ENCODE results near the gene CNTLN.

Gene CNTLN

GRCh38 chr9:17330097-17330496, 195.3 kb downstream of the CNTLN start:
- Histone ChIP-seq H3K27me3 (ENCODE audit: insufficient read depth, low read length) (no peaks in the 10 kb centered on the region), H3K18ac (ENCODE audit: low read length) (no peak overlapping the region), H4K12ac (ENCODE audit: low read depth, low read length) (no peak overlapping the region), H3K79me2 (ENCODE audit: control insufficient read depth, insufficient read depth, low read length, poor library complexity) (no peaks in the 10 kb centered on the region), H2BK120ac (ENCODE audit: insufficient read depth, low read length, poor library complexity) (no peak overlapping the region), H2BK12ac (ENCODE audit: low read length) (no peak overlapping the region), H3K23ac (ENCODE audit: low read length) (no peak overlapping the region), H4K8ac (ENCODE audit: low read depth, low read length) (no peak overlapping the region), H2AK5ac (ENCODE audit: low read length) (no peak overlapping the region), H3K4me2 (ENCODE audit: low read length) (no peak overlapping the region), H3K36me3 (ENCODE audit: control insufficient read depth in 1 of 2, insufficient read depth in 2 of 2, low read length in 2 of 2) (no peaks in the 10 kb centered on the region), H3K27ac (ENCODE audit: low read depth, low read length) (no peak overlapping the region), H2BK5ac (ENCODE audit: low read depth, low read length, poor library complexity) (no peak overlapping the region), H3K79me1 (ENCODE audit: low read length) (no peaks in the 10 kb centered on the region), H2AFZ (ENCODE audit: insufficient read depth, low read length, poor library complexity) (no peak overlapping the region), H3K9me3 (ENCODE audit: insufficient read depth, low read depth, low read length) (no peaks in the 10 kb centered on the region), H3K14ac (ENCODE audit: low read length) (no peak overlapping the region), H3K4ac (ENCODE audit: low read depth, low read length) (no peak overlapping the region), H3K4me3 (ENCODE audit: low read depth, low read length) (no peak overlapping the region), H3K4me1 (ENCODE audit: control insufficient read depth in 1 of 2, insufficient read depth in 2 of 2, low read length in 2 of 2) (no peaks in the 10 kb centered on the region), H3K9ac (ENCODE audit: low read length) (no peak overlapping the region), H4K91ac (ENCODE audit: low read depth, low read length) (no peak overlapping the region)
- no peak for DNase-seq

DNA sequence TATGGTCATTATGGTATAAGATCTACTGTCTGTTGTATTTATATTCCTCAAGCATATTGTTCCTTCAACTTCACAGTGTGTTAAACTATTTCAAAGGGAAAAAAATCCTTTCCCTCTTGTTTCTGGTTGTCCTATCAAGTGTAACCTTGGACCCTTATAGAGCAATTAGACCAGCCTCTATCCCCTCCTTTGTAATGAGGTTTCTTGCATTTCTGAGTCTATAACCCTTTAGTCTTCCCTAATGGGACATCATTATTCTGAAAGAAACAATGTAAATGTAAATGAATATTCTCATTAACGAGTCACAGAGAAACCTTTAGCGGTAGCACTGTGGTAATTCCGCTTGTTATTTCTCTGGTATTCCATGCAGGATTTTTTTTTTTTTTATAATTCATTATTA, 197.3 kb downstream of the CNTLN start:
- H3K79me1 ChIP-seq (ENCODE audit: low read length): no peaks in the 10 kb centered on the region
- no peak overlapping the region for H3K27ac ChIP-seq (ENCODE audit: low read depth, low read length)
- H2AK5ac ChIP-seq (ENCODE audit: low read length): no peak overlapping the region
- no peak overlapping the region for H3K4ac ChIP-seq (ENCODE audit: low read depth, low read length)
- no peaks in the 10 kb centered on the region for H3K4me1 ChIP-seq (ENCODE audit: control insufficient read depth in 1 of 2, insufficient read depth in 2 of 2, low read length in 2 of 2)
- no peak overlapping the region for H4K8ac ChIP-seq (ENCODE audit: low read depth, low read length)
- no CpG with 5 or more reads among the region's 3 CpGs for WGBS (ENCODE audit: extremely low coverage, insufficient coverage, insufficient read length)
- H3K14ac ChIP-seq (ENCODE audit: low read length): no peak overlapping the region
- no peaks in the 10 kb centered on the region for H3K79me2 ChIP-seq (ENCODE audit: control insufficient read depth, insufficient read depth, low read length, poor library complexity)
- H3K23ac ChIP-seq (ENCODE audit: low read length): no peak overlapping the region
- no peak overlapping the region for H2BK12ac ChIP-seq (ENCODE audit: low read length)
- H3K36me3 ChIP-seq (ENCODE audit: control insufficient read depth in 1 of 2, insufficient read depth in 2 of 2, low read length in 2 of 2): no peaks in the 10 kb centered on the region
- H3K18ac ChIP-seq (ENCODE audit: low read length): no peak overlapping the region
- no peak overlapping the region for H4K91ac ChIP-seq (ENCODE audit: low read depth, low read length)
- no peak overlapping the region for H3K4me2 ChIP-seq (ENCODE audit: low read length)
- H3K9me3 ChIP-seq (ENCODE audit: insufficient read depth, low read depth, low read length): no peaks in the 10 kb centered on the region
- no peak overlapping the region for H2BK120ac ChIP-seq (ENCODE audit: insufficient read depth, low read length, poor library complexity)
- no peak for DNase-seq
- no peak overlapping the region for H3K9ac ChIP-seq (ENCODE audit: low read length)
- no peak overlapping the region for H3K4me3 ChIP-seq (ENCODE audit: low read depth, low read length)
- no peaks in the 10 kb centered on the region for H3K27me3 ChIP-seq (ENCODE audit: insufficient read depth, low read length)
- H2BK5ac ChIP-seq (ENCODE audit: low read depth, low read length, poor library complexity): no peak overlapping the region
- no peak overlapping the region for H2AFZ ChIP-seq (ENCODE audit: insufficient read depth, low read length, poor library complexity)
- no peak overlapping the region for H4K12ac ChIP-seq (ENCODE audit: low read depth, low read length)

GRCh38 chr9:17339156-17339555, 204.3 kb downstream of the CNTLN start:
- Histone ChIP-seq H2BK120ac (ENCODE audit: insufficient read depth, low read length, poor library complexity) (no peak overlapping the region), H2BK12ac (ENCODE audit: low read length) (no peak overlapping the region), H3K27ac (ENCODE audit: low read depth, low read length) (no peak overlapping the region), H3K23ac (ENCODE audit: low read length) (no peak overlapping the region), H3K14ac (ENCODE audit: low read length) (no peak overlapping the region), H3K4me3 (ENCODE audit: low read depth, low read length) (no peak overlapping the region), H3K79me2 (ENCODE audit: control insufficient read depth, insufficient read depth, low read length, poor library complexity) (no peaks in the 10 kb centered on the region), H4K12ac (ENCODE audit: low read depth, low read length) (no peak overlapping the region), H3K9ac (ENCODE audit: low read length) (no peak overlapping the region), H3K36me3 (ENCODE audit: control insufficient read depth in 1 of 2, insufficient read depth in 2 of 2, low read length in 2 of 2) (no peaks in the 10 kb centered on the region), H3K27me3 (ENCODE audit: insufficient read depth, low read length) (no peaks in the 10 kb centered on the region), H4K91ac (ENCODE audit: low read depth, low read length) (no peak overlapping the region), H2AK5ac (ENCODE audit: low read length) (no peak overlapping the region), H2BK5ac (ENCODE audit: low read depth, low read length, poor library complexity) (no peak overlapping the region), H3K18ac (ENCODE audit: low read length) (no peak overlapping the region), H3K4me2 (ENCODE audit: low read length) (no peak overlapping the region), H3K9me3 (ENCODE audit: insufficient read depth, low read depth, low read length) (no peaks in the 10 kb centered on the region), H3K79me1 (ENCODE audit: low read length) (no peaks in the 10 kb centered on the region), H2AFZ (ENCODE audit: insufficient read depth, low read length, poor library complexity) (no peak overlapping the region), H3K4ac (ENCODE audit: low read depth, low read length) (no peak overlapping the region), H3K4me1 (ENCODE audit: control insufficient read depth in 1 of 2, insufficient read depth in 2 of 2, low read length in 2 of 2) (no peaks in the 10 kb centered on the region), H4K8ac (ENCODE audit: low read depth, low read length) (no peak overlapping the region)
- DNase-seq: no peak

DNA sequence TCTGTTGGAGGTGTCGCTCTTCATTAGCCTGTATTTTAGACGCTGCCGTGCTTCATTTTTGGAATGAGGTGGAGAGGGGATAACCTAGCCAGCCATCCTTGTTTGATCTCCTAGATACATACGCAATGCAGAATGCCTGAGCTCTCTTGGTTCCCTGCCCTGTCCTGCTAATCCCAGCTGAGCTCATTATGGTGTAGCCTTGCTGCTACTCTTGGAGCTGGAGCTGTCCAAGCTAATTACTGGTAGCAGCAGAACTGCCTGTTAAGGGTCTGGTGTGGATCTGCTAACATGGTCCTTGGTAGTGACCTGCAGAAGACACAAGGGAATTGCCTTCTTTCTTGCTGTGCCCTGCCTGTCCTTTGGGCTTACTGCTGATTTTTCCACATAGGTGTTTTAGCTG, 207.9 kb downstream of the CNTLN start:
- no peak overlapping the region for H4K91ac ChIP-seq (ENCODE audit: low read depth, low read length)
- H3K79me2 ChIP-seq (ENCODE audit: control insufficient read depth, insufficient read depth, low read length, poor library complexity): no peaks in the 10 kb centered on the region
- H3K23ac ChIP-seq (ENCODE audit: low read length): no peak overlapping the region
- peak overlapping the region; percentile 28 for H3K9ac ChIP-seq (ENCODE audit: low read length)
- H3K9me3 ChIP-seq (ENCODE audit: insufficient read depth, low read depth, low read length): no peaks in the 10 kb centered on the region
- H3K79me1 ChIP-seq (ENCODE audit: low read length): no peaks in the 10 kb centered on the region
- no peak overlapping the region for H3K4me2 ChIP-seq (ENCODE audit: low read length)
- H3K18ac ChIP-seq (ENCODE audit: low read length): no peak overlapping the region
- H3K4me1 ChIP-seq (ENCODE audit: control insufficient read depth in 1 of 2, insufficient read depth in 2 of 2, low read length in 2 of 2): no peaks in the 10 kb centered on the region
- no peak overlapping the region for H3K4me3 ChIP-seq (ENCODE audit: low read depth, low read length)
- no peak overlapping the region for H2AFZ ChIP-seq (ENCODE audit: insufficient read depth, low read length, poor library complexity)
- no peak for DNase-seq
- H3K14ac ChIP-seq (ENCODE audit: low read length): no peak overlapping the region
- H2BK12ac ChIP-seq (ENCODE audit: low read length): no peak overlapping the region
- WGBS (ENCODE audit: extremely low coverage, insufficient coverage, insufficient read length): no CpG with 5 or more reads among the region's 4 CpGs
- no peak overlapping the region for H3K4ac ChIP-seq (ENCODE audit: low read depth, low read length)
- no peaks in the 10 kb centered on the region for H3K27me3 ChIP-seq (ENCODE audit: insufficient read depth, low read length)
- no peak overlapping the region for H2BK120ac ChIP-seq (ENCODE audit: insufficient read depth, low read length, poor library complexity)
- H2BK5ac ChIP-seq (ENCODE audit: low read depth, low read length, poor library complexity): no peak overlapping the region
- no peak overlapping the region for H3K27ac ChIP-seq (ENCODE audit: low read depth, low read length)
- no peaks in the 10 kb centered on the region for H3K36me3 ChIP-seq (ENCODE audit: control insufficient read depth in 1 of 2, insufficient read depth in 2 of 2, low read length in 2 of 2)
- H2AK5ac ChIP-seq (ENCODE audit: low read length): no peak overlapping the region
- no peak overlapping the region for H4K12ac ChIP-seq (ENCODE audit: low read depth, low read length)
- H4K8ac ChIP-seq (ENCODE audit: low read depth, low read length): no peak overlapping the region

DNA sequence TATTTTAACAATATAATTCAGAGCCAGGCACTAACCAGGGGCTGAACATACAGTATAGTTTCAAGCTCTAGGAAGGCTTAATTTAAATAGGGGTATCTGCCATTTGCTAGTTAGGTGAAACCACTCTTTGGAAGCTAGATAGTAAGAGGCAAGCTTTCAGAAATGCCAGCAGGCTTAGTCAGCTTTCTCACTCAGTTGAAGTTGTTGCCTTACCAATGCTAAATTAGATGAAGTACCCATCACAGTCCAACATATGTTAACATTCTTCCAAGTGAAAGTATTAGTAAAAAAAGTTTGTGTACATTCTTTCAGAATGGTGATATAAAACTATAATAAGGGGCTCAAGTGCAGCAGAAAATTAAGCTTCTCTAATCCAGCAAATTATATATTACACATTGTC, 215.0 kb downstream of the CNTLN start:
- no peak overlapping the region for H2BK120ac ChIP-seq (ENCODE audit: insufficient read depth, low read length, poor library complexity)
- H2BK5ac ChIP-seq (ENCODE audit: low read depth, low read length, poor library complexity): no peak overlapping the region
- no peak for DNase-seq
- H3K23ac ChIP-seq (ENCODE audit: low read length): no peak overlapping the region
- peaks cover 0 to 1% of the 10 kb centered on the region in 2 experiments for H3K36me3 ChIP-seq (ENCODE audit: control insufficient read depth in 1 of 2, insufficient read depth in 2 of 2, low read length in 2 of 2)
- no peak overlapping the region for H3K4me3 ChIP-seq (ENCODE audit: low read depth, low read length)
- no peaks in the 10 kb centered on the region for H3K79me1 ChIP-seq (ENCODE audit: low read length)
- no peak overlapping the region for H4K91ac ChIP-seq (ENCODE audit: low read depth, low read length)
- no peak overlapping the region for H2BK12ac ChIP-seq (ENCODE audit: low read length)
- H3K18ac ChIP-seq (ENCODE audit: low read length): no peak overlapping the region
- H3K4me2 ChIP-seq (ENCODE audit: low read length): no peak overlapping the region
- H3K27ac ChIP-seq (ENCODE audit: low read depth, low read length): no peak overlapping the region
- H2AFZ ChIP-seq (ENCODE audit: insufficient read depth, low read length, poor library complexity): no peak overlapping the region
- no peak overlapping the region for H3K14ac ChIP-seq (ENCODE audit: low read length)
- H3K79me2 ChIP-seq (ENCODE audit: control insufficient read depth, insufficient read depth, low read length, poor library complexity): no peaks in the 10 kb centered on the region
- H3K4me1 ChIP-seq (ENCODE audit: control insufficient read depth in 1 of 2, insufficient read depth in 2 of 2, low read length in 2 of 2): no peaks in the 10 kb centered on the region
- no peak overlapping the region for H4K8ac ChIP-seq (ENCODE audit: low read depth, low read length)
- no peak overlapping the region for H4K12ac ChIP-seq (ENCODE audit: low read depth, low read length)
- H3K9me3 ChIP-seq (ENCODE audit: insufficient read depth, low read depth, low read length): no peaks in the 10 kb centered on the region
- H3K9ac ChIP-seq (ENCODE audit: low read length): no peak overlapping the region
- no peak overlapping the region for H3K4ac ChIP-seq (ENCODE audit: low read depth, low read length)
- no peaks in the 10 kb centered on the region for H3K27me3 ChIP-seq (ENCODE audit: insufficient read depth, low read length)
- H2AK5ac ChIP-seq (ENCODE audit: low read length): no peak overlapping the region
